ENCODE results near the gene PROCA1.
"Not testable (repeated sequence)": the region's sequence is repeated elsewhere in the genome, so short reads cannot be mapped to it uniquely, and the experiment has no call there.

DNA sequence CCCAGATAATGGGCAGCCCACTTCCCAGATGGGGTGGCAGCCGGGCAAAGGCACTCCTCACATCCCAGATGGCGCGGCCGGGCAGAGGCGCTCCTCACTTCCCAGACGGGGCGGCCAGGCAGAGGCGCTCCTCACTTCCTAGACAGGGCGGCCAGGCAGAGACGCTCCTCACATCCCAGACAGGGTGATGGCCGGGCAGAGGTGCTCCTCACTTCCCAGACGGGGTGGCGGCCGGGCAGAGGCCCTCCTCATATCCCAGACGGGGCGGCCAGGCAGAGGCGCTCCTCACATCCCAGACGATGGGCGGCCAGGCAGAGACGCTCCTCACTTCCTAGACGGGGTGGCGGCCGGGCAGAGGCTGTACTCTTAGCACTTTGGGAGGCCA lies 52.2 kb downstream of the PROCA1 start:
- TF ChIP-seq, protein P1, sequence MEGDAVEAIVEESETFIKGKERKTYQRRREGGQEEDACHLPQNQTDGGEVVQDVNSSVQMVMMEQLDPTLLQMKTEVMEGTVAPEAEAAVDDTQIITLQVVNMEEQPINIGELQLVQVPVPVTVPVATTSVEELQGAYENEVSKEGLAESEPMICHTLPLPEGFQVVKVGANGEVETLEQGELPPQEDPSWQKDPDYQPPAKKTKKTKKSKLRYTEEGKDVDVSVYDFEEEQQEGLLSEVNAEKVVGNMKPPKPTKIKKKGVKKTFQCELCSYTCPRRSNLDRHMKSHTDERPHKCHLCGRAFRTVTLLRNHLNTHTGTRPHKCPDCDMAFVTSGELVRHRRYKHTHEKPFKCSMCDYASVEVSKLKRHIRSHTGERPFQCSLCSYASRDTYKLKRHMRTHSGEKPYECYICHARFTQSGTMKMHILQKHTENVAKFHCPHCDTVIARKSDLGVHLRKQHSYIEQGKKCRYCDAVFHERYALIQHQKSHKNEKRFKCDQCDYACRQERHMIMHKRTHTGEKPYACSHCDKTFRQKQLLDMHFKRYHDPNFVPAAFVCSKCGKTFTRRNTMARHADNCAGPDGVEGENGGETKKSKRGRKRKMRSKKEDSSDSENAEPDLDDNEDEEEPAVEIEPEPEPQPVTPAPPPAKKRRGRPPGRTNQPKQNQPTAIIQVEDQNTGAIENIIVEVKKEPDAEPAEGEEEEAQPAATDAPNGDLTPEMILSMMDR (IDR thresholded peaks at IDR 0.05), result not testable (repeated sequence)
- TF ChIP-seq POLR2A, POLR2AphosphoS5 (IDR thresholded peaks at IDR 0.05): not testable (repeated sequence)

Data from prostate gland (tissue), 2 donors.